ENCODE results near the gene PARD3B. TPM values are rescaled to one million over a fixed set of nuclear protein-coding genes. Genes with fewer than 3 reads are reported as not detected.

The PARD3B gene
- total RNA-seq, 1 experiment from 2014 or later = 6.4 TPM

- Histone ChIP-seq H3K4me1 (ENCODE audit: insufficient read depth, low read length) (no peaks in the 10 kb centered on the region), H3K9me3 (ENCODE audit: control insufficient read depth, low read depth, low read length) (no peaks in the 10 kb centered on the region), H4K91ac (ENCODE audit: insufficient read length, low read depth, low read length) (no peak overlapping the region), H3T11ph (ENCODE audit: low read length) (no peak overlapping the region), H3K18ac (ENCODE audit: insufficient read length, low read depth, low read length) (no peak overlapping the region), H4K8ac (replicated peaks; ENCODE audit: insufficient read length, low read depth, low read length) (no peak overlapping the region), H2BK15ac (ENCODE audit: low read depth, low read length) (no peak overlapping the region), H3K4ac (ENCODE audit: low read depth, low read length) (no peak overlapping the region), H3K27ac (ENCODE audit: insufficient read length, low read depth, low read length) (no peak overlapping the region), H2BK120ac (ENCODE audit: low read depth, low read length, poor library complexity, severe bottlenecking) (no peak overlapping the region), H3K56ac (ENCODE audit: insufficient read length, low read depth, low read length) (no peak overlapping the region), H3K14ac (ENCODE audit: insufficient read depth, low read length) (no peak overlapping the region), H2BK12ac (ENCODE audit: insufficient read length, low read depth, low read length) (no peak overlapping the region), H3K23me2 (ENCODE audit: insufficient read length, low read depth, low read length, poor library complexity, severe bottlenecking) (no peaks in the 10 kb centered on the region), H2BK5ac (ENCODE audit: insufficient read length, low read length) (no peak overlapping the region), H2AFZ (ENCODE audit: low read length) (no peak overlapping the region), H3K27me3 (ENCODE audit: insufficient read depth, low read length) (no peaks in the 10 kb centered on the region), H3K9ac (ENCODE audit: extremely low read depth, insufficient read length, low read length) (no peak overlapping the region), H4K5ac (ENCODE audit: insufficient read length, low read depth, low read length) (no peak overlapping the region), H4K20me1 (ENCODE audit: control insufficient read depth, insufficient read depth, insufficient read length) (no peaks in the 10 kb centered on the region), H3K79me1 (ENCODE audit: insufficient read depth, low read depth, low read length, poor library complexity, severe bottlenecking) (no peaks in the 10 kb centered on the region), H3K4me2 (ENCODE audit: insufficient read depth, insufficient read length, low read length) (no peak overlapping the region), H2AK5ac (ENCODE audit: insufficient read length, low read length) (no peak overlapping the region), H2BK20ac (ENCODE audit: low read depth, low read length, poor library complexity, severe bottlenecking) (no peak overlapping the region), H3K23ac (ENCODE audit: insufficient read length, low read depth, low read length) (no peak overlapping the region), H3K79me2 (ENCODE audit: insufficient read depth, low read length) (no peaks in the 10 kb centered on the region)
- no peak overlapping the region for H3K27ac Mint-ChIP-seq
- TF ChIP-seq CTCF (conservative IDR thresholded peaks at IDR 0.05) = peak; percentile 28; the same call in 2 of the 3 replicates
- no peaks in the 10 kb centered on the region for H3K27me3 Mint-ChIP-seq (ENCODE audit: low read depth)
- no peaks in the 10 kb centered on the region for H3K4me1 Mint-ChIP-seq
- H3K9me3 Mint-ChIP-seq = no peaks in the 10 kb centered on the region
- WGBS (ENCODE audit: extremely low coverage, insufficient read length, low lambda C conversion rate) = no CpG with 5 or more reads among the region's 2 CpGs
- H3K4me3 Mint-ChIP-seq = no peak overlapping the region
- H3K36me3 Mint-ChIP-seq (ENCODE audit: insufficient read depth in 1 of 3, low read depth in 3 of 3) = no peaks in the 10 kb centered on the region
- no peak for DNase-seq
Observed at GRCh38 chr2:204625135-204625534, 79.9 kb downstream of the PARD3B start.

Measured in H9 (cell line).